NOMO-1 treated with DMSO at 0.1 percent for 48 hours (cell line): ENCODE data around the gene KCNAB1.

Experiments used
- DNase-seq: peaks from one replicate; lab custom pipeline; 2025; ENCODE audit not compliant: unreplicated experiment; lab: John Stamatoyannopoulos, UW

Gene KCNAB1

GRCh38 chr3:156360083-156360482, 239.7 kb downstream of the KCNAB1 start:
- no peak for DNase-seq

GRCh38 chr3:156360963-156361362, 240.6 kb downstream of the KCNAB1 start:
- no peak for DNase-seq

GRCh38 chr3:156366559-156366958, 246.2 kb downstream of the KCNAB1 start:
- DNase-seq: no peak

GRCh38 chr3:156368189-156368588, 247.8 kb downstream of the KCNAB1 start:
- no peak for DNase-seq

- no peak for DNase-seq
Measured at GRCh38 chr3:156371701-156372100, 251.3 kb downstream of the KCNAB1 start.

- no peak for DNase-seq
Measured at GRCh38 chr3:156373095-156373494, 252.7 kb downstream of the KCNAB1 start.

- DNase-seq: no peak
Measured at GRCh38 chr3:156373654-156374053, 253.3 kb downstream of the KCNAB1 start.

GRCh38 chr3:156376199-156376598, 255.8 kb downstream of the KCNAB1 start:
- no peak for DNase-seq

GRCh38 chr3:156377266-156377665, 256.9 kb downstream of the KCNAB1 start:
- no peak for DNase-seq

GRCh38 chr3:156377718-156378117, 257.3 kb downstream of the KCNAB1 start:
- DNase-seq: no peak

- no peak for DNase-seq
Measured at GRCh38 chr3:156378871-156379270, 258.5 kb downstream of the KCNAB1 start.

GRCh38 chr3:156379327-156379726, 258.9 kb downstream of the KCNAB1 start:
- DNase-seq: no peak

GRCh38 chr3:156381253-156381652, 260.9 kb downstream of the KCNAB1 start:
- DNase-seq: no peak

GRCh38 chr3:156382458-156383346, 262.3 kb downstream of the KCNAB1 start:
- peak; percentile 31 for DNase-seq

- no peak for DNase-seq
Measured at GRCh38 chr3:156383441-156384025, 263.2 kb downstream of the KCNAB1 start.

GRCh38 chr3:156388497-156389448, 268.4 kb downstream of the KCNAB1 start:
- DNase-seq: peak; percentile 25

GRCh38 chr3:156389449-156389950, 269.1 kb downstream of the KCNAB1 start:
- no peak for DNase-seq

- no peak for DNase-seq
Measured at GRCh38 chr3:156390846-156391245, 270.5 kb downstream of the KCNAB1 start.

- DNase-seq: no peak
Measured at GRCh38 chr3:156395961-156396710, 275.8 kb downstream of the KCNAB1 start.

- DNase-seq: no peak
Measured at GRCh38 chr3:156396851-156397250, 276.5 kb downstream of the KCNAB1 start.
